HepG2 (cell line): ENCODE measurements around the gene DCUN1D2. TPM values are rescaled to one million over a fixed set of nuclear protein-coding genes. Genes with fewer than 3 reads are reported as not detected.
A peak's percentile ranks its signal among the peaks of the same experiment; 100 is the strongest.

Experiments used
- ATAC-seq: fragments of 200-7000 bp; cut with Tn5 transposase; 3 replicates; pipeline ENCODE4 v1.9.1; 2020; ENCODE audit warnings: mild to moderate bottlenecking, moderate library complexity
- BruUV-seq: library from RNA; stranded (reverse); fragments of 400-500 nt; replicated peaks from 2 replicates; lab custom pipeline; 2021; lab: Mats Ljungman, UMichigan
- CTCF ChIA-PET: fragments of 300-600 bp; formaldehyde crosslinking; extraction: SDS; loops from one replicate; lab custom pipeline; 2021; ENCODE audit warnings: low total read pairs, inconsistent platforms, low intra/inter-chr PET ratio; lab: Yijun Ruan, JAX
- POLR2A ChIA-PET: fragments of 350-600 bp; sonication (Branson Sonifier 250); formaldehyde crosslinking; loops from one replicate; lab custom pipeline; 2020; ENCODE audit warnings: antibody characterized with exemption, inconsistent platforms; lab: Yijun Ruan, JAX
- DNase-seq: peaks from one replicate; pipeline ENCODE4 v3.0.0-alpha.2; 2015; ENCODE audit warnings: low spot score
- FAIRE-seq: peaks from 3 replicates; lab custom pipeline; 2011; peaks lifted over from hg19 to GRCh38; lab: Jason Lieb, UNC
- H2AFZ ChIP-seq: one replicate; pipeline ENCODE4 v1.6.1; 2011; ENCODE audit warnings: low read length, inconsistent platforms
- H3K27ac ChIP-seq: fragments of 300-600 bp; 3 replicates; pipeline ENCODE4 v1.8.0; 2011; ENCODE audit warnings: mixed run types, mild to moderate bottlenecking, mixed read lengths, low read length, inconsistent platforms; ENCODE audit not compliant: insufficient read depth; ENCODE audit errors: extremely low read length
- H3K27me3 ChIP-seq, 2 experiments: fragments of 200-600 bp in 1 of 2; 2 replicates in 1 of 2; 3 replicates in 1 of 2; pipeline versions ENCODE4 v1.6.0 to v1.8.0; 2011; ENCODE audit warnings: low read length in 2 of 2, mild to moderate bottlenecking in 2 of 2, moderate library complexity in 2 of 2, inconsistent platforms in 1 of 2; ENCODE audit not compliant: insufficient read depth in 2 of 2, control insufficient read depth in 1 of 2
- H3K36me3 ChIP-seq, 2 experiments: fragments of 200-600 bp in 1 of 2; replicated peaks in 1 of 2; 2 replicates in 1 of 2; 3 replicates in 1 of 2; pipeline versions ENCODE4 v1.5.1 to v1.8.0; 2011; ENCODE audit warnings: low read length in 2 of 2, inconsistent platforms in 1 of 2; ENCODE audit not compliant: insufficient read depth in 2 of 2, control insufficient read depth in 1 of 2
- H3K4me1 ChIP-seq: 2 replicates; pipeline ENCODE4 v1.5.1; 2012; ENCODE audit warnings: low read length, inconsistent platforms; ENCODE audit not compliant: insufficient read depth
- H3K4me2 ChIP-seq: 2 replicates; pipeline ENCODE4 v1.6.0; 2011; ENCODE audit warnings: low read depth, low read length, inconsistent platforms
- H3K4me3 ChIP-seq, 3 experiments: fragments of 200-600 bp in 1 of 3; sonication (generic), shearing (Covaris generic) in 1 of 3; replicated peaks in 1 of 3; 2 replicates each; pipeline ENCODE4 v1.5.1; 2011 to 2016; ENCODE audit warnings: low read length in 3 of 3, inconsistent platforms in 2 of 3, low read depth in 2 of 3, mild to moderate bottlenecking in 2 of 3, control low read depth in 1 of 3, mixed read lengths in 1 of 3; ENCODE audit not compliant: insufficient read depth in 1 of 3
- H3K79me2 ChIP-seq: one replicate; pipeline ENCODE4 v1.6.1; 2011; ENCODE audit warnings: low read length, inconsistent platforms; ENCODE audit not compliant: insufficient read depth
- H3K9ac ChIP-seq: 2 replicates; pipeline ENCODE4 v1.6.0; 2011; ENCODE audit warnings: mild to moderate bottlenecking, low read depth, low read length, inconsistent platforms; ENCODE audit not compliant: insufficient read depth
- H3K9me3 ChIP-seq: 2 replicates; pipeline ENCODE4 v1.5.1; 2012; ENCODE audit warnings: mild to moderate bottlenecking, low read length
- H4K20me1 ChIP-seq: 2 replicates; pipeline ENCODE4 v1.6.0; 2011; ENCODE audit warnings: inconsistent platforms, mild to moderate bottlenecking, low read length, moderate library complexity; ENCODE audit not compliant: insufficient read depth
- ATF2 ChIP-seq: sonication (generic); formaldehyde crosslinking; IDR thresholded peaks from 2 replicates; pipeline ENCODE4 v1.4.0; 2020; ENCODE audit warnings: missing genetic modification reagents
- ATF4 ChIP-seq, 2 experiments: fragments of 450-650 bp in 1 of 2; sonication (generic) in 1 of 2; formaldehyde crosslinking; IDR thresholded peaks; 2 replicates each; pipeline versions ENCODE4 v1.5.0 to v1.8.0; 2020 to 2022; ENCODE audit warnings: mild to moderate bottlenecking in 1 of 2, missing genetic modification reagents in 1 of 2
- FOXC1 ChIP-seq: sonication (generic); formaldehyde crosslinking; IDR thresholded peaks from 2 replicates; pipeline ENCODE4 v1.8.0; 2022; ENCODE audit warnings: mild to moderate bottlenecking, missing genetic modification reagents, borderline replicate concordance
- HDAC6 ChIP-seq: fragments of 200-600 bp; sonication (generic); IDR thresholded peaks from 2 replicates; pipeline ENCODE4 v1.7.0; 2017; ENCODE audit warnings: mild to moderate bottlenecking, antibody characterized with exemption, low read length, low read depth
- IRF1 ChIP-seq: sonication (generic); formaldehyde crosslinking; IDR thresholded peaks from 2 replicates; pipeline ENCODE4 v1.4.0; 2020; ENCODE audit warnings: low read depth, mild to moderate bottlenecking, missing genetic modification reagents
- NR2F6 ChIP-seq, 2 experiments: IDR thresholded peaks; 2 replicates each; pipeline ENCODE4 v1.6.1; 2016; ENCODE audit warnings: antibody characterized with exemption in 1 of 2, mild to moderate bottlenecking in 1 of 2
- PBX3 ChIP-seq: sonication (generic); formaldehyde crosslinking; IDR thresholded peaks from 2 replicates; pipeline ENCODE4 v1.8.1; 2023; ENCODE audit warnings: missing genetic modification reagents, inconsistent platforms, borderline replicate concordance
- PLSCR1 ChIP-seq: sonication (generic); formaldehyde crosslinking; IDR thresholded peaks from 2 replicates; pipeline ENCODE4 v1.5.0; 2020; ENCODE audit warnings: missing genetic modification reagents, mild to moderate bottlenecking, borderline replicate concordance
- SALL2 ChIP-seq: sonication (generic); formaldehyde crosslinking; IDR thresholded peaks from 2 replicates; pipeline ENCODE4 v1.8.1; 2023; ENCODE audit warnings: mild to moderate bottlenecking, missing genetic modification reagents, inconsistent platforms
- TGIF2 ChIP-seq: IDR thresholded peaks from 2 replicates; pipeline ENCODE4 v1.6.1; 2016; ENCODE audit warnings: control low read depth, missing compliant biosample characterization
- ZNF460 ChIP-seq: sonication (generic); formaldehyde crosslinking; IDR thresholded peaks from 2 replicates; pipeline ENCODE4 v1.5.1; 2020; ENCODE audit warnings: missing genetic modification reagents, mild to moderate bottlenecking, borderline replicate concordance
- ZNF704 ChIP-seq: sonication (generic); formaldehyde crosslinking; IDR thresholded peaks from 2 replicates; pipeline ENCODE4 v1.8.1; 2023; ENCODE audit warnings: mild to moderate bottlenecking, inconsistent platforms, moderate library complexity, missing genetic modification reagents, borderline replicate concordance
- ZNF83 ChIP-seq: sonication (generic); formaldehyde crosslinking; IDR thresholded peaks from 2 replicates; pipeline ENCODE4 v1.4.0; 2020; ENCODE audit warnings: missing genetic modification reagents, mild to moderate bottlenecking, borderline replicate concordance
- WGBS: methylation state at CpG from one replicate; pipeline ENCODE4 v1.1.6; 2017; ENCODE audit warnings: low lambda C conversion rate; 5-methylcytosine and 5-hydroxymethylcytosine counted together
- in situ Hi-C: cut with HindIII; loops from 2 replicates; pipeline ENCODE4 v1.10.0; 2017; ENCODE audit warnings: low pct_unique_long_range_greater_than_20kb; ENCODE audit not compliant: extremely low pct_ligation_motif_present
- intact Hi-C: fragments of 100-400 bp; cut with micrococcal nuclease; formaldehyde crosslinking; loops from one replicate; pipeline ENCODE4 v1.10.0; 2022; ENCODE audit not compliant: unreplicated experiment
- polyA plus RNA-seq, 8 experiments: library from polyadenylated mRNA; depleted of rRNA in 3 of 8; stranded (reverse) in 7 of 8; unstranded in 1 of 8; fragments of >200 nt; fragmentation: Illumina TruSeq in 4 of 8; extraction: Trizol in 4 of 8; gene quantifications; 2 replicates each; pipeline versions ENCODE4 v1.2.1 to v1.2.3, GENCODE V29; 2011 to 2016; ENCODE audit warnings: low read depth in 4 of 8, missing spikeins in 1 of 8, mixed read lengths in 1 of 8; ENCODE audit not compliant: insufficient read depth in 1 of 8
- total RNA-seq, 5 experiments: library from RNA; depleted of rRNA; stranded (reverse); fragments of >200 nt; fragmentation: Illumina TruSeq; extraction: Trizol; gene quantifications; 2 replicates each; pipeline ENCODE4 v1.2.3, GENCODE V29; 2016; ENCODE audit warnings: low read depth in 1 of 5

Gene DCUN1D2
- total and polyA plus RNA-seq, 2 of the 13 experiments (the other 11 are each of a cell fraction or from before 2014, with no cell fraction given), result 9.1 to 9.6 TPM

GRCh38 chr13:113448885-113449692 is 41.4 kb downstream of the DCUN1D2 start:
- ATAC-seq (peak; percentile 79), FAIRE-seq (peak; percentile 85), DNase-seq (peak; percentile 91)
- BruUV-seq, result no TSS peak
- no peaks in the 10 kb centered on the region for H3K9me3 ChIP-seq
- H3K9ac ChIP-seq, result peak overlapping the region; percentile 79
- no peaks in the 10 kb centered on the region for H3K27me3 ChIP-seq
- ChIA-PET POLR2A (interaction anchor here (0.7 to 1.1 kb wide), 3 partner anchors 12 to 219 kb away, joined by 3 to 8 read pairs (median 4); no protein-coding TSS in a partner anchor), CTCF (no interaction called here)
- H3K36me3 ChIP-seq, result no peaks in the 10 kb centered on the region
- in situ Hi-C loops, result no loop called here
- H3K4me1 ChIP-seq, result peaks cover 40% of the 10 kb centered on the region
- intact Hi-C loops, result loop anchor here (5.0 kb wide), 1 partner anchor 52 kb away; no protein-coding TSS in a partner anchor
- no peaks in the 10 kb centered on the region for H3K79me2 ChIP-seq
- no peaks in the 10 kb centered on the region for H4K20me1 ChIP-seq
- H3K4me2 ChIP-seq, result peak overlapping the region; percentile 91
- 38% methylated on average over 4 of the region's 29 CpGs for WGBS
- no peak overlapping the region for H2AFZ ChIP-seq
- peak overlapping the region; percentile 91 for H3K27ac ChIP-seq
- H3K4me3 ChIP-seq, result peak overlapping the region; percentile 63 to 77 (median 75)
- TF ChIP-seq TGIF2 (CRISPR knock-in tag) (peak; percentile 52), ZNF83 (CRISPR knock-in tag) (peak; percentile 54; the same call in 1 of the 2 replicates), HDAC6 (no peak), ATF4 (CRISPR knock-in tag; IDR thresholded peaks at IDR 0.05) (0 out of 4 replicates have a peak, but pooled peaks of 1 of the 2 experiments have one; percentile 21), ZNF460 (CRISPR knock-in tag) (no peak; the same call in 1 of the 2 replicates), NR2F6 (IDR thresholded peaks at IDR 0.05) (peak; percentile 35; the same call in 1 of the 2 replicates), NR2F6 (CRISPR knock-in tag; IDR thresholded peaks at IDR 0.05) (no peak; the same call in 1 of the 2 replicates), PBX3 (CRISPR knock-in tag) (no peak), SALL2 (CRISPR knock-in tag) (peak; percentile 68), ZNF704 (peak; percentile 87; the same call in 1 of the 2 replicates), IRF1 (no peak), FOXC1 (CRISPR knock-in tag) (no peak), PLSCR1 (no peak), ATF2 (CRISPR knock-in tag) (no peak)
